CD4-positive, alpha-beta T cell treated with Interleukin-15 for 4 hours (primary cell): Measurements from ENCODE around the gene NCOA5.

Experiments used
- DNase-seq: peaks from one replicate; pipeline ENCODE4 v3.0.0-alpha.2; 2020; ENCODE audit warnings: low spot score

NCOA5 gene

GRCh38 chr20:46035713-46036112, 54.0 kb downstream of the NCOA5 start:
- no peak for DNase-seq

GRCh38 chr20:46035253-46035652, 54.5 kb downstream of the NCOA5 start:
- no peak for DNase-seq

- no peak for DNase-seq
Measured at GRCh38 chr20:46034039-46034438, 55.7 kb downstream of the NCOA5 start.

- no peak for DNase-seq
Measured at GRCh38 chr20:46031701-46032254, 58.0 kb downstream of the NCOA5 start.

GRCh38 chr20:46031014-46031569, 58.7 kb downstream of the NCOA5 start:
- no peak for DNase-seq

- no peak for DNase-seq
Measured at GRCh38 chr20:46030284-46031013, 59.3 kb downstream of the NCOA5 start.

- no peak for DNase-seq
Measured at GRCh38 chr20:46028772-46029371, 60.9 kb downstream of the NCOA5 start, which contains the start of gene SLC12A5. Gene SLC12A5, plus strand, starts transcription at chr20:46029215. Its CDS starts 130 bp downstream, at chr20:46029345.

- no peak for DNase-seq
Measured at GRCh38 chr20:46028110-46028509, 61.7 kb downstream of the NCOA5 start.

GRCh38 chr20:46027245-46027853, 62.4 kb downstream of the NCOA5 start:
- DNase-seq: peak; percentile 23

GRCh38 chr20:46025376-46025783, 64.4 kb downstream of the NCOA5 start:
- no peak for DNase-seq

GRCh38 chr20:46023999-46024398, 65.8 kb downstream of the NCOA5 start:
- no peak for DNase-seq

GRCh38 chr20:46023148-46023484, 66.6 kb downstream of the NCOA5 start:
- no peak for DNase-seq

- peak; percentile 69 for DNase-seq
Measured at GRCh38 chr20:46022411-46023147, 67.2 kb downstream of the NCOA5 start.

GRCh38 chr20:46021361-46022359, 68.1 kb downstream of the NCOA5 start:
- DNase-seq: no peak

- no peak for DNase-seq
Measured at GRCh38 chr20:46020555-46020954, 69.2 kb downstream of the NCOA5 start.

- DNase-seq: no peak
Measured at GRCh38 chr20:46018611-46019010, 71.2 kb downstream of the NCOA5 start.

GRCh38 chr20:46018112-46018511, 71.7 kb downstream of the NCOA5 start:
- no peak for DNase-seq

GRCh38 chr20:46017272-46017671, 72.5 kb downstream of the NCOA5 start:
- DNase-seq: no peak

- DNase-seq: no peak
Measured at GRCh38 chr20:46014517-46015396, 75.0 kb downstream of the NCOA5 start.
